HS-27A (cell line): ENCODE measurements around the gene MCM3AP.

Experiments used
- DNase-seq: peaks from one replicate; pipeline ENCODE4 v3.0.0-alpha.2; 2012; ENCODE audit warnings: low read depth, missing footprints

The MCM3AP gene

GRCh38 chr21:46273341-46273740 is 12.1 kb downstream of the MCM3AP start:
- no peak for DNase-seq

GRCh38 chr21:46269466-46269865 is 15.9 kb downstream of the MCM3AP start:
- DNase-seq: no peak

- no peak for DNase-seq
Measured at GRCh38 chr21:46268371-46268770, 17.0 kb downstream of the MCM3AP start.

GRCh38 chr21:46266946-46267345 is 18.5 kb downstream of the MCM3AP start:
- DNase-seq: no peak

- DNase-seq: no peak
Measured at GRCh38 chr21:46265736-46266525, 19.5 kb downstream of the MCM3AP start.

GRCh38 chr21:46264690-46265144 is 20.7 kb downstream of the MCM3AP start:
- DNase-seq: no peak

- no peak for DNase-seq
Measured at GRCh38 chr21:46264046-46264689, 21.2 kb downstream of the MCM3AP start.

GRCh38 chr21:46256501-46256994 is 28.9 kb downstream of the MCM3AP start:
- no peak for DNase-seq

GRCh38 chr21:46255758-46256337 is 29.6 kb downstream of the MCM3AP start:
- no peak for DNase-seq

- no peak for DNase-seq
Measured at GRCh38 chr21:46255166-46255565, 30.2 kb downstream of the MCM3AP start.

- DNase-seq: no peak
Measured at GRCh38 chr21:46254208-46254975, 31.0 kb downstream of the MCM3AP start.

- DNase-seq: no peak
Measured at GRCh38 chr21:46253610-46254124, 31.7 kb downstream of the MCM3AP start.

- DNase-seq: no peak
Measured at GRCh38 chr21:46252840-46253239, 32.6 kb downstream of the MCM3AP start.

- no peak for DNase-seq
Measured at GRCh38 chr21:46250146-46250725, 35.2 kb downstream of the MCM3AP start.

GRCh38 chr21:46248827-46249226 is 36.6 kb downstream of the MCM3AP start:
- no peak for DNase-seq

GRCh38 chr21:46248422-46248782 is 37.0 kb downstream of the MCM3AP start:
- DNase-seq: no peak

GRCh38 chr21:46247699-46248421 is 37.6 kb downstream of the MCM3AP start:
- DNase-seq: no peak

- no peak for DNase-seq
Measured at GRCh38 chr21:46246345-46246744, 39.1 kb downstream of the MCM3AP start.

GRCh38 chr21:46245213-46245915 is 40.0 kb downstream of the MCM3AP start:
- DNase-seq: no peak

- no peak for DNase-seq
Measured at GRCh38 chr21:46244602-46245001, 40.8 kb downstream of the MCM3AP start.
